NCI-H345 treated with DMSO at 0.1 percent for 48 hours (cell line): Measurements from ENCODE around the gene ZSWIM3.
"Not testable (repeated sequence)": the region's sequence is repeated elsewhere in the genome, so short reads cannot be mapped to it uniquely, and the experiment has no call there.

ENCODE experiments used
- DNase-seq: peaks from one replicate; lab custom pipeline; 2025; ENCODE audit not compliant: unreplicated experiment; lab: John Stamatoyannopoulos, UW

ZSWIM3 gene

DNA sequence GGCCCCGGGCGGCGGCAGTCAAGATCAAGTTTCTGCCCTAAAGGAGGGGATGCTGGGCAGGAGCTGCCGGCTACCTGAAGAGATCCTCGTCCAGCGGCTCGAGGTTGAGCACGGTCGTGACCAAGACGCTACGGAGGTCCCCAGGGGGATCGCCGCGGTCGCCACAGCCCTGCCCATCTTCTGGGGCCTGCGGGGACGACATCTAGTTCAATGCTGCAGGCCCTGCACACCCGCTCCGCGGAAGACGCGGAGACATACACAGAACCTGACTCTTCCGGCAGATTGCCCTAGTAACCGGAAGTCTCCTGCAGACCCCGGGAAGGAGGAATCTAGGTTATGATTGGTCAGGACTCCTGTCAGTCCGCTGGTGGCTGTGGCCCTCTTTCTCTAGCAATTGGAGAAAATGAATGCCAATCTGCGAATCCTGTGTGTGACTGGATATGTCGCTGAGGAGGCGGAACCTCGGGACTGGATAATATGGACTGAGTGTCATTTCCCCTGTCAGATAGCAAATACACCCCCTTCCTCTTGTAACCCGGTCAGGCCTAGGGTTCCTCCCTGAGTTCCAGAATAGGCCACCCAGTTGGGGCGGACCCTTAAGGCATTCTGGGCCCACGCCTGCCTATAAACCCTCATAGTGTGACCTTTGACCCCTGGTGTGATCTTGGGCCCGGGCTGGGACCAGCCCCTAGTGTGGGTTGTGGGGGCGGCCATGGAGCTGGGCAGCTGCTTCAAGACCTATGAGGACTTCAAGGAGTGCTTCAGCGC lies at the start of gene ZSWIM3, which contains the start of gene ACOT8:
TSS of gene ZSWIM3 (plus strand) at position 501 of the 768 bp plus-strand sequence. CDS start at position 713, 212 bp downstream.
TSS of gene ACOT8 (minus strand) at position 279 of the 768 bp plus-strand sequence. CDS start at position 202, 77 bp downstream.
- peak; percentile 99 for DNase-seq

DNA sequence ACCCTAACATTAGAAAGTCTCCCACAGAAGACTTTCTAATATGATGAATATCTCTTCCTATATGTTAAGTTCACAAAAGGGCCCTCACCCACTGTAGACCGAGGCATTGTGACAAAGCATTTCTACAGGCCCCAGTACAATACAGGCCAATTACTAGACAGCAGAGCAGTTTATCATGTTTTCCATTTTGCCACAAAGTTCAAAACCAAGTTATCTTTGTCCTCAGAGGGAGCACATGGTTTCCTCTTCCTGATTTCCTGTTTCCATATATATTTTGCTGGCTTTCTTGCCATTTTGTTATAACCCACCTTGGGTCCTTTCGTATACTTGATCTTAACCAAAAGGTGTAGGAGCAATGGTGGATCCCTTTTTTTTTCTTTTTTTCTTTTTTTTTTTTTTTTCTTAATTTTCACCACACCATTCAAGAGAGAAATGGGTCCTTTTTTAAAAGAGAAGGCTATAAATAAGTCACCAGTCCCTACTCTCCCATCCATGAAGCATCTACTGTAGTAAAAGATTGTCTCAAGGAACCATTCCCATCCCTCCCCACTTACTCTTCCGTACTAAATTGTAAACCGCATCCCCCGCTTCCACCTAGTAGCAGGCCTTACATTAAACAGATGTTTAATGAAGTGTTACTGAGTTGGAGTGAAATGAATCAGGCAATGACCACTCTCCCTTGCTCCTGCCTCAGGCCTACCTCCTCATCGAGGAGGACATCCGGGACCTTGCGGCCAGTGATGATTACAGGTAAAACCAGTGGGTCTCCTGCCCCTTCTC lies 47.0 kb upstream of the ZSWIM3 start:
- DNase-seq: no peak

- DNase-seq: peak; percentile 98
Observed at GRCh38 chr20:45812157-45813005, 45.0 kb upstream of the ZSWIM3 start, which contains the start of gene UBE2C. TSS of gene UBE2C (plus strand) at chr20:45812644. CDS start at chr20:45812696, 52 bp downstream.

DNA sequence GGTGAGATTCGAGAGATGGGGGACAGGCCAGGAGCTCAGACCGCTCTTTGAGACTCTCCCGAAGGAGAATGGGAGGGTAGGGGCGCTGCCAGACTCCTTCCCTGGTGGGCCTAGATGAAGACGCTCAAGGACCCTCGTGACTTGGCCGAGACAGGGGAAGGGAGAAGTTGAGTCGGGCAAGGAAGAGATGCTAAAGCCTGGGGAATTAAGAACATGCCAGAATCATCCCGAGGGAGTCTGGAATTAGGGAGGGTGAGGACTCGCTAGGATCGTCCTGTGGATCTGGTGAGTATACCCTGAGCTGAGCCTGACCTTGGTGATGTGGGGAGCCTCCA lies 44.4 kb upstream of the ZSWIM3 start:
- DNase-seq: no peak

DNA sequence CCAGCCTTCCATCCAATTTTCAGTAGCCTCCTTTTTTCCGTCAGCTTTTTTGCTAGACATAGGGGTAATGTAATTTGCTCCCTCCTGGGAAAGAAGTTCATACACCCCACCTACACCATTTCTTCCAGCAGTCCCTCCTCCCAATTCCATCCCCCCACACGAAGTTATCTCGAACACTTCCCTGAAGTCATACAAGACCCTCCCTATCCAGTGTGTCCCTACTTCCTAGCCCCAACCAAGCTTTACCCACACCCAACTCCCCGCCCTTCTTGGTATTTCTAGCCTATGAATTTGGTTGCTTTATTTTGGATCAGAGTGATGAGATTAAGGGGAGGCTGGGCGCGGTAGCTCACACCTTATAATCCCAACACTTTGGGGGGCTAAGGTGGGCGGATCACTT lies 43.9 kb upstream of the ZSWIM3 start:
- DNase-seq: no peak

DNA sequence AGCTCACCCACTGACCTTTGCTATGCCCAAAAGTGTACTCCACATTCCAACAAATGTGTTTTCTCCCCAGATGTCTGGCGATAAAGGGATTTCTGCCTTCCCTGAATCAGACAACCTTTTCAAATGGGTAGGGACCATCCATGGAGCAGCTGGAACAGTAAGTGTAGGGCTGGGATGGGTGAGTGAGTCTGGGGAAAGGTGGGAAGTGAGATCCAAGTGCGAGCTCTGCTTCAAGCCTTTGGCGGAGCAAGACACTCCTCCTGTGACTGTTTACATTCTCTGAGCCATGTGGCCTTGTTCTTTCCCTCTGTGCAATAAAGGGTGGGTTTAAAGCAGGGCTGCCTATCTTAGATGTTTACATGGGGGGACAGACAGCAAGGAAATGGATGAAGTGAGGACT lies 43.1 kb upstream of the ZSWIM3 start:
- no peak for DNase-seq

- DNase-seq: no peak
Observed at GRCh38 chr20:45816951-45817350, 40.5 kb upstream of the ZSWIM3 start.

DNA sequence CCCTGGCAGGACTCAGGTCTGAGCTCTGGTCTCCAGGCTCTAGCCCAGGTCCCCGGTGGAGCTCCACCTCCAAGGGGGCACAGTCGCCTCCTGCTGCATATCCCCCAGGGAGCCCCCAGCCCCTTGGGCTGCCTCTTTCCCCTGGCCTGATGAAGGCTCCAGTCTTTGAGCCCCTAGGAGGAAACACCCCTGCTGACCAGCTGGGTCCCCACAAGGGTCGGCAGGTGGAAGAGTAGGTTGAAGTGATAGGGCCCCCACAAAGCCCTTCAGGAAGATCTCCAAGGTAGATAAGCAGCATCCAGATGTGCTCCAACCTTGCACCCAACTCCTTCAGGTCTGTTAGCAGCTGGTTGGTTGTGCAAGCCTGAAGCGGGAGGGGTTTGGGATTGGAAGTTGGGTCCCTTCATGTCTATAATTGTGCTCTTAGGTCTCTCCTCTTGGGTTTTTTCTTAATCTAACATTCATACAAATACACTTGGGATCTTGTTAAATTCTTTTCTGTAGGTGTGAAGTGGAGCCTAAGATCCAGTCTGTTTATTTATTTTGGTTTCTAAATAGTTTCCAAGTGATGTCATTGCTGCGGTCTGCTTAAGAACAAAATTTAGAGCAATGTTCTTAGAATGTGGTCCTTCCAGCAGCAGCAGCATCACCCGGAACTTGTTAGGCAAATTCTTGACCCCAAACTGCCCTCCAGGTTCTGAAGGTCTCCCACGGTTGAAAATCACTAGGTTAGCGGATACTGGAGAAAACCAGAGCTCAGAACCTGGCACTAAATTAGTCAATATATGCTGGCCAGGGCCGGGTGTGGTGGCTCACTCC lies 39.8 kb upstream of the ZSWIM3 start:
- no peak for DNase-seq

DNA sequence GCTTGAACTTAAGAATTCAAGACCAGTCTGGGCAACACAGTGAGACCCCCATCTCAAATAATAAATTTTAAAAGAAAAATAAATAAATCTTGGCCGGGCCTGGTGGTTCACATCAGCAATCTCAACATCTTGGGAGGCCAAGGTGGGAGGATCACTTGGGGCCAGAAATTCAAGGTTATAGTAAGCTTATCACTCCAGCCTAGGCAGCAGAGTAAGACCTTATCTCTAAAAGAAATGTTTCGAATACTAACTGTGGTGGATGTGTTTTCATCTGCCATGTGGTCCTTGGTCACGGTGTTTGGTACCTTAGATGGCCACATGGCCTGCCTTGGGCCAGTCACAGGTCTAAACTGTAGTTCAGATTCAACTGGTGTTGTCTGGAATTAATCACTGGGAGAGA lies 39.2 kb upstream of the ZSWIM3 start:
- no peak for DNase-seq

- no peak for DNase-seq
Observed at GRCh38 chr20:45819466-45819865, 37.9 kb upstream of the ZSWIM3 start.

GRCh38 chr20:45821947-45822346 lies 35.5 kb upstream of the ZSWIM3 start:
- DNase-seq: no peak

- DNase-seq: no peak
Observed at GRCh38 chr20:45822857-45823256, 34.6 kb upstream of the ZSWIM3 start.

DNA sequence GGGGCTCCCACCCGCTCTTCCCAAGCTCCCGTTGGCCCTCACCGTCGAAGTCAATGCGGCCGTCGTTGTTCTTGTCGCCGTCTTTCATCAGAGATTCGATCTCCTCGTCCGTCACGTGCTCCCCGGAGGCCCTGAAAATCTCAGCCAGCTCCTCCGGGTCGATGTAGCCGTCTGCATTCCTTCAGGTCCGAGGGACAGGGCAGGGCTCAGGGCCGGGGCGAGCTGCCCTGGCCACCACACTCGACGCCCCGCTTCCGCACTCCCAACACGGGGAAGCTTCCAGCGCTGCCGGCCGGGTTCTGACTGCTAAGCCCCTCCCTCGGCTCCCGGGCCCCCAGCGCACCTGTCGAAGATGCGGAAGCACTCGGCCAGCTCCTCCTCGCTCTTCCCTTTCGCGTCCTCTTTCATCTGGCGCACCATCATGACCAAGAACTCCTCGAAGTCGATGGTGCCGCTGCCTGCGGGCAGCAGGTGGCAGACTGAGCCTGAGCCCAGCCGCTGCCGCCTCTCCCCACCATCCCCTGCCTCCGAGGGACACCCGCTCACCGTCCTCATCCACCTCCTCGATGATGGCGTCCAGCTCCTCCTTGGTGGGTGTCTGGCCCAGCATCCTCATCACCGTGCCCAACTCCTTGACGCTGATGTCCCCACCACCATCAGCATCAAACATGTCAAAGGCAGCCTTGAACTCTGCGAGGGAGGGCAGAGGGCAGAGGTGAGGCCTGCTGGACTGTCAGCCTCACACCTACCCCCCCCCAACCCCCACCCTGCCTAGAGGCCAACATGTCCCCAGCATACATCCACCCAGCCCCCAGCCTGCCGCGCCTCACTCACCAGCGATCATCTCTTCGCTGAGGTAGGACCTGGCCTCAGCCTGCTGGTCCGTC lies 33.2 kb upstream of the ZSWIM3 start:
- no peak for DNase-seq

- no peak for DNase-seq
Observed at GRCh38 chr20:45826381-45827019, 30.9 kb upstream of the ZSWIM3 start.

GRCh38 chr20:45827030-45827652 lies 30.3 kb upstream of the ZSWIM3 start, which contains the start of gene TNNC2:
TSS of gene TNNC2 (minus strand) at chr20:45827312. CDS start at chr20:45827248, 64 bp downstream.
- no peak for DNase-seq

GRCh38 chr20:45827712-45828111 lies 29.7 kb upstream of the ZSWIM3 start:
- no peak for DNase-seq

- no peak for DNase-seq
Observed at GRCh38 chr20:45828589-45828988, 28.8 kb upstream of the ZSWIM3 start.

DNA sequence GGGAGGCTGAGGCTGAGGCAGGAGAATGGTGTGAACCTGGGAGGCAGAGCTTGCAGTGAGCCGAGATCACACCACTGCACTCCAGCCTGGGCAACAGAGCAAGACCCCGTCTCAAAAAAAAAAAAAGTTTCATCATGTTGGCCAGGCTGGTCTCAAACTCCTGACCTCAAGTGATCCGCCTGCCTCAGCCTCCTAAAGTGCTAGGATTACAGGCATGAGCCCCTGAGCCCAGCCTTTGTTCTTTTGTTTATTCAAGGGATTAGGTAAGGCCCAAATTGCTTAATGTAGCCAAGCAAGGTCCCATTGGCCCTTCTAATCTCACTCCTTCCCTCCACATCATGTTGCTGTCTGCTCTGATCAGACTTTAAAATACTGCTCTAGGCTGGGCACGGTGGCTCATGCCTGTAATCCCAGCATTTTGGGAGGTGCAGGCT lies 27.7 kb upstream of the ZSWIM3 start:
- DNase-seq: not testable (repeated sequence)
